CD4-positive, alpha-beta T cell treated with Interleukin-6 for 4 hours (primary cell): ENCODE measurements around the gene KATNAL1.

ENCODE experiments used
- DNase-seq: peaks from one replicate; pipeline ENCODE4 v3.0.0-alpha.2; 2020; ENCODE audit warnings: mixed read lengths

The KATNAL1 gene

DNA sequence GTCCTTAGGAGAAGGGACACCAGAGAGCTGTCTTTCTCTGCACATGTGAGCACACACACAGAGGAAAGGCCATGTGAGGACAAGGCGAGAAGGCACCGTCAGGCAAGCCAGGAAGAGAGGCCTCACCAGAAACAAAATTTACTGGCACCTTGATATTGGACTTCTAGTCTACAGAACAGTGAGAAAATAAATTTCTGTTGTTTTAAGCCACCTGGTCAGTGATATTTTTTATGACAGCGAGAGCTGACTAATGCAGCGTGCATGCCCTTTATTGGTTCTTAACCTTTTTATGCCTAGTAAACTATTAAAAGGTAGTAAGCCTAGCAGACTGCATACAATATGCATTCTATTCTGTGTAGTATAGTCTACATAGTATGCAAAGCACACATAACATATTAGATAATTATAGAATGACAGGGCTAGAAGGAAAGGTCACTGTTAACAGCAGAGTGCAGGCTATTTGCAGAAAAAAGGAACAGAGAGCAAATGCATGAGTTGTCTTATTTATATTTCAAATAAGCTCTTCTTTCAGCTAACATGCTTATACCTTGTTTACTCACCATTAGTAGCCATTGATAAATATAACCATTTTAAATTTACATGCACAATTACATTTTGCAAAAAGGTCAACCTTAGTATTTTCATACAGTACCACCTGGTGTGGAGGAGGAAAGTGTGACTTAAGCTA lies 25.2 kb upstream of the KATNAL1 start:
- DNase-seq: no peak

DNA sequence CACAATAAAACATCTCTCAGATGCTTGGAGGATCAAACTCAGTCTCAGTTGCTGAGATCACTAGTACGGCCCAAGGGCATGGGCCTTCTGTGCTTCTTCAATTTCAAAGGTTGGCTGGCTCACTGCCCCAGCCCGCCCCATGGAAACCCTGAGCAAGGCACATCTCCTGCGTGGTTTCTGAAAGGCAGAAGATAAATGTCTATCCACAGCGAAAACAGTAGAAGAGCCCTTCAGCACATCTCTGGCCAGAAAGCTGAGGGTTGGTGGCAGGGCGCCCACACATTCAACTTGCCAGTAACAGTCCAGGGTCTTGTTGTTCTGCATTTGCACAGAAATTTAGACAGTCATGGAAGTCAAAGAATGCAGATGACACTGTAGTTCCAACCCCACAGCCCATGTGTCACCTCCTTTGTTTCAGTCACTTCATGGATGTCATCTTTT lies 24.0 kb upstream of the KATNAL1 start:
- DNase-seq: no peak

DNA sequence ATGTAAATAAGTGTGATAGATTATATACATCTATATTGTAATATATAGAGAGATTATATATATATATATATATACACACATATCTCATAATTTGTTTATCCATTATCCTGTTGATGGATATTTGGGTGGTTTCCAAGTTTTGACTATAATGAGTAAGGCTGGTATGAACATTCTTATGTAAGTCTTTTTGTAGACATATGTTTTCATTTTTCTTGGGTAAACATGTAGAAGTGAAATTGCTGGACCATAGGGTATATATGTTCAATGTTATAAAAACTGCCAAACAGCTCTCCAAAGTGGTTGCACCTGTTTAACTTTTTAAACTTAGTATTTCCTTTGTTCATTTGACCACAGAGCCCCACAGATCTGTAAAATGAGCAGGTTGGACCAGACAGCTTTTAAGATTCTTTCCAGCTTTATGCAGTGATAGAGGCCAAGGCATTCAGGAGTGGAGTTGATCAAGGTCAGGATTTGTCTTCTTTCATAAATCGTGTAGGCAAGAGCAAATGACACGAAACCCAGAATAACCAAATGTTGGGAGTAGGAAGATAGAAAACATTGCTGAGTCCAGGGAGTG lies 21.7 kb upstream of the KATNAL1 start:
- no peak for DNase-seq

DNA sequence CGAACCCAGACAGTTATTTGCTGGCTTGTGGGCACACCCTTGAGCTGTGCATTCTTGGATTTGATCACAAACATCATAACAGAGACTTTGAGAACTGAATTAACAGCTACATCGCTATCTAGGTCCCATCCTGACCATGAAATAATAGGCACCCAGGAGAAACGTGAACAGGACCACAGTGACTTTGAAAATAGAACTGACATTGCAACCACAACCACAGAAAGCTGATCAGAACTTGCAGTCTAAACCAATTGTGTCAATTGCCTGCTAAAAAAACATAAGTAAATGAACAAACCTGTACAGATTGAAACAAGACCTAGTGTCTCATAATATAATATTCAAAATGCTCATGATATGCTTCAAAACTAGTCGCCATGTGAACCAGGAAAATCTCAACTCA lies 18.3 kb upstream of the KATNAL1 start:
- no peak for DNase-seq

DNA sequence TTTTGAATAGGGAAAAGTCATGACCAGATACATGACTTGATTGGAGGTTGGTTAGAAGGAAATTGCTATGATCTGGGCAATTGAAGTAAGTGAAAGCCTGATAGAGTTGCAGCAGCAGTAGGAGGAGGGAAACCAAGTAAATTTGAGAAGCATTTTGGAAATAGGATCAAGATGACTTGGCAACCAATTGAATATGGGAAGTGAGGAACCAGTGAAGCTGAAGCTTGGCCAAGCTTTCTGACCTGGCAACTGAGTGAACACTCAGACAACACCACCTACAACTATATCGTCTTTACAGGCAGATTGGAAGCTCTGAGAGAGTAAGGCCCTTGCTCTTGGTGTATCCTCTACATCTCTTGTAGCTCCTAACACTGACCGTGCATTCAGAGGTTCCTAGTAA lies 16.2 kb upstream of the KATNAL1 start:
- DNase-seq: no peak

DNA sequence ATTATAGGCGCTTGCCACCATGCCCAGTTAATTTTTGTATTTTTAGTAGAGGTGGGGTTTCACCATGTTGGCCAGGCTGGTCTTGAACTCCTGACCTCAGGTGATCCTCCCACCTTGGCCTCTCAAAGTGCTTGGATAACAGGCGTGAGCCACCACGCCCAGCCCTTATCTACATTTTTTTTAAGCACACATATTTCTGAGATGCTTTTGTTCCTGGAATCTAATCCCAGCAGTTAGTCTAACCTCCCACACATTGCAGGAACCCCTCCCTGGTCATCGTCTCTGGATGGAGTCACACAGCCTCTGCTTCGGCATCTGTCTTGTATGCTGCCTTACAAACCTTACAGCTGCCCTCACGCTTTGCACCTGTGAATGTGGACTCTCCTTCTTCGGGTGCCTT lies 15.1 kb upstream of the KATNAL1 start:
- no peak for DNase-seq

DNA sequence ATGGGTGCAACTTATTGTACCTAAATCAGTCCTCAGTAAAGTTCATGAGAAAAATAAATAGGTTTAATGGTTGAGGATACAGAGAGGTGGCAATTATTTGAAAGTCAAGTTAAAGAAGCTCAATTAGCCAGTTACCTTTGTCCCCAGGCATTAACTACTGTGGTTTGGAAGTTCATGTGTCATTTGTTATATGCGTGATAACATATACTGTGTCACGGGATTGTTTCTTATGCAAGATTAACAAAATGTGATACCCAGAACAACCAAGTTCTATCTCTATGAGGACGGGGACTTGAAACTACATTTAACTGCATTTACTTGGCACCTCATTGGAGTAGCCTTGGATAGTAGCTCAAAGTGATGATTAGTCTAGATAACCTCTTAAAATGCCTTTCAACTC lies 13.9 kb upstream of the KATNAL1 start:
- DNase-seq: no peak

DNA sequence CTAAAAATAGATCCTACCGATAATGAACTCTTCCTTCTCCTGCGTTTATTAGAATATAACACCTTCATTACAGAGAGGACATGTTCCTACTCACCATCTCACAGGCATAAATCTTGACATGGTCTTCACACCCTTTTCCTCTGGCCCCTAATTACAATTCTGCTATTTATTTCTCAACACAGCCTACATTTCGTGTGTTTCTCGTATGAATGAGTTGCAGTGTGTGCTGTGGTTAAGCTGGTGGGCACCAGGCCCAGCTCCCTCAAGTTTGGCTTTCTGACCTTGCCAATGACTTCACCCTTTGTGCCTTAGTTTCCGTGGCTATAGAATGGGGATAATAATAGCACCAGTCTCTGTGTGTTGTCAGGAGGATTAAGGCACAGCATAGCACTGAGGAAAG lies 12.3 kb upstream of the KATNAL1 start:
- no peak for DNase-seq

DNA sequence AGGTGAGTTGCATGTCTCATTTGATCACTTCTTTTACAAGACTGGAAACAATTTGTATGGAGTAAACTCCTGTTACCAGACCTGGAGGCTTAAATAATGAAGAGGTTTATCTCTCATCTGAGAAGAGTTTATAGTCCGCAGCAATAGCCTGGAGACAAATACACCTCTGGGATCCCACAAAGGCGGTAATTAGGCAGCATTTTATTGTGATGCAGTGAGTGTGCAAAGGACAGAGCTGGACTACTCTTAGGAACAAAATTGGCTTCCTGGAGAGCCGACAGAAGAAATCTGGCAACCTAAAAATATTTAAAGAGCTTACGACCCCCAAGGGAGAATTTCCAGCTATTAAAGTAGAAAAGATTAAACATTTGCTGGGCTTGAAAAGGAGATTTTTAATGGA lies 11.8 kb upstream of the KATNAL1 start:
- no peak for DNase-seq

DNA sequence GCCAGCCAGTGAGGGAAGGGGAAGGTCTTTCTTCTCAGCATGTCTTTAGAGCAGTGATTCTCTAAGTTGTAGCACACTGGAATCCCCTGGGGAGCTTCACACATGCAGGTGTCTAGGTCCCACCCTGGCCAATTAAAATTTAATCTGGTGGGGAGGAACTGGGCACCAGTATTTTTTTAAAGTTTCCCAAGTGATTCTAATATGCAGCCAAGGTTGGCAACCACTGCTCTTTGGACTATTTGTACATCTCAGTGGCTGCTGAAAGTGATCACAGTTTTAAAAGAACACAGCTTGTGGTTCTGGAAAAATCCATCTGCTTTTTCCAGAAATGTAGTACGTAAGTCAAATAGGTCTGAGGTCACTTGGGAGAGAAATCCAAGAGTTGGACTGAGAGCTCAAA lies 10.7 kb upstream of the KATNAL1 start:
- DNase-seq: no peak

DNA sequence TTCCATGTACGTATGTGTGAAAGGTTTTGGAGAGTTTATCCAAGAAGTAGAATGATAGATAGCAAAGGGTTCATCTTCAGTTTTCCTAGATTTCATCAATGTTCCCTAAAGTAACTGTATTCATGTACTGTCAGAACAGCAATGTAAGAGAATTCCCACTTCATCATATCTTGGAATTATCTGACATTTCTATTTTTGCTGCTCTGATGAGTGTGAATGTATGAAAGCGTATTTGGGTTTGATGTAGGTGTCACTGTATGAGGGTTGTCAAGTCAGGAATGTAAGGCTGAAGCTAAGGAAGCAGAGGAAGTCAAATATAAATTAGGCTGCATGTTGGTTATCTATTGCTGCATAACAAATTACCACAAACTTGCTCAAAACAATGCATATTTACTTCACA lies 7.2 kb upstream of the KATNAL1 start:
- no peak for DNase-seq

DNA sequence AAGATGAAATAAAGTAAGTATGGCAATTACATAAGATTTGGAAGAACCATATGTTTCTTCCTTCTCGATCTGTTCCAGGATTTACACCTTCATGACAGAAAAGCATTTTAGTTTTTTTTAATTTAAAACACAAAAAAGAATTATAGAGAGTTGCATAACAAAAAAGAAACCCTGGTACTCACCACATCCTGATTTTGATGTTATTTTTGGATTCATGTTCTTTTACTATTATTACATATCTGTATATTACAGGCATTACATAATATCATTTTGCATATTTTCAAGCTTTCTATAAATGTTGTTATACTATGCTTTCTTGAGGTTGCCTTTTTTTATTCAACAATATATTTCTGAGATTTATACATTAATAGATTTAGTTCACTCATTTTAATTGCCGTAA lies 6.7 kb upstream of the KATNAL1 start:
- DNase-seq: no peak

DNA sequence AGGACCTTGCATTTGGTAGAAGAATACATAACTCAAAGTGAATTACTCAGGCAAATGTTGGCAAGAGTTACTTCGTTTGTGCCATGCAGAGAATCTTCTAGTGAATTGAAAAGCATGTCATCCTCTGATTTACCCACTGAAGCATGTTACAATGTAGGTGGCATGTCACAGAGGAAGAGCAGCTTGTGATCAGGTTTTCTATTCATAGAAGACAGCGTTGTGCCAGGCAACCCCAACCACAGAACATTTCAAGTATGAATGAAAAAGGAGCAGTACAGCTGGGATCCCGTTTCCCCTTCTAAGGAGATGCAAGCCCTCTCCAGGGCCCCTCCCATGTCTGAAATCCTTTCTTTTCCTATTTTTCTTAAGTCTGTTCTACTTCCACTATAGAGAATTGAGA lies 6.0 kb upstream of the KATNAL1 start:
- no peak for DNase-seq

DNA sequence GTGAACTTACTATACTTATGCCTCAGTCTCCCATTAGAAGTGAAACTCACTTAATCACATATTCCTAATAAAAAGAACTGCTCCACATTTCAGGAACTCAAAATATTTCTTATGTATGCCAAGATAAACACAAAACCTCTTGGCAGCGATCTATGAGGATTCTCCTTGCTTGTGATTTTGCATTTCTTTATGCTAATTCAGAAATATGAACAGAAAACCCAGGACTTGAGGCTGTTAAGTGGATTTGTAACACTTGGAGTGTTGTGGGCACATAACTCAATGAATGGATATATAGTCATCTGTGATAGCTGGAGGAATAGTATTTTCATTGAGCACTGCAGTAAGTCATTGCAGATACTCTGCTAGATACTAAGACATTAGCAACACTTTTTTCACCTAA lies 5.6 kb upstream of the KATNAL1 start:
- DNase-seq: no peak

DNA sequence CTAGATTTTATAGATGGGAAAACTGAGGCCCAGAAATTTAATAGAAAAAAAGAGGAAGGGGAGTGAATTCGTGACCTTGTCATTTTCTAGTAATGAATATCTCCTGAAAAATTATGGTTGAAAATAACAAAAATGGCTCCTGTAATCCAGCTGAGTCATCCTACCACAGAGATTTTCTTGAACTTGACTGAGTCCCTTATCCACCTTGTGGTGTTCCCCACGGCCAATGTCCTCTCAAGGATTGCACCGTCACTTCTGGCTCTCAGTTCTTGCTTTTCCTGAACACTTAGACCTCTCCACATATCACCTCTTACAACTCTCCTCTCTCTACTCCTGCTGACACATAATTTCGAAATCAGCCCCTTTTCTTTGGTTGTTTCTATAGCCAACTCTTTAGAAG lies 1.2 kb upstream of the KATNAL1 start:
- DNase-seq: no peak

DNA sequence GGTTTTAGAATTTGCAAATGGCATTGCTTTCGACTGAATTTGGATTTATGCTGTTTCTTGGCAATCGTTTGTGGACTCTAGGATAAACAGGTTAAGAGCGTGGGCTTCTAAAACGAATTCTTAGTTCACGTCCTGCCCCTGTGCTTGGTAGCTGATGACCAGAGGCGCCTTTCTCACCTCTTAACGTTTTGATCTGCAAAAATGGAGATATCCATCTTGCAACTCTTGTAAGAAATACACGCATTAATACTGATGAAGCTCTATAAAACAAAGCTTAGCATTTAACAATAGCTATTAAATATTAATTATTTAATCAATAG lies 580 bp upstream of the KATNAL1 start:
- DNase-seq: no peak

DNA sequence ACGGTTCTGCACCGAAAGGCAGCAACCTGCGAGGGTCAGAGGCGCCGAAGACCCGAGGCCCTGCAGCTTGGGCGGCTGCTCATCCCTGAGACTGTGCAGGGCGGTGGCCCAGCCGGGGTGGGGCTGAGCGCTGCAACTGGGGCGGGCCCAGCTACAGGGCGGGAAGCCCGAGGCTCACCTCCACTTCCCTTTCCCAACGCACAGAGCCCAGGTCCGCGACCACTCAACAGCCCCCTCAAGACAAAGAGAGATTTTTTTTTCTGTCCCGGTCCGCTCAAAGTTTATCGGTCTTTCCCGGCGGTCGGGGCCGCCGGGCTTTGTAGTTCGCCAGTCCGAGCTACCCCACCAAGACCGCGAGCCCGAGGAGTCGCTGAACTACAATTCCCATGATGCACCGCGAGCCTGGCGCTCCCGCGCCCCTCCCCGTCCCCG lies 573 bp downstream of the KATNAL1 start:
- peak; percentile 93 for DNase-seq

DNA sequence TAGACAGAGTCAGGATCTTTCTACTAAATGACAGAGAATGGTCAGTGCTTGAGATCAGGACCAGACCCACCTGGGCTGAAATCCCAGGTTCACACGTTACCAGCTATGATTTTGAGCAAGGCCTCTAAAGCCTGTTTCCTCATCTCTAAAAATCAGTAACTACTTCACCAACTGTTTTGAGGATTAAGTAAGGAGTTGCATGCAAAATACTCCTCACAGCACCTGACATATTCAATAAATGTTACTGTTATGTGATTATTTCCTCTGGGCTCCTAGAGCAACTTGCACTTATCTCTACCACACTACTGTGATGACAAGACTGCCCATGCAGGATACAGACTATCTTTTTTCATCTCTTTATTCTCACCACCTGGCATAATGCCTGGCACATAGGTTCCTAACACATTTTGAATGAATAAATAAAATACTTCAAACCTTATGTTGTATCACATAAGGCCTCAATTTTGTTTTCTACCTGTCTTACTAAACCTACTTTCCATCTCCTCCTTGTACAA lies 1.8 kb downstream of the KATNAL1 start:
- no peak for DNase-seq

DNA sequence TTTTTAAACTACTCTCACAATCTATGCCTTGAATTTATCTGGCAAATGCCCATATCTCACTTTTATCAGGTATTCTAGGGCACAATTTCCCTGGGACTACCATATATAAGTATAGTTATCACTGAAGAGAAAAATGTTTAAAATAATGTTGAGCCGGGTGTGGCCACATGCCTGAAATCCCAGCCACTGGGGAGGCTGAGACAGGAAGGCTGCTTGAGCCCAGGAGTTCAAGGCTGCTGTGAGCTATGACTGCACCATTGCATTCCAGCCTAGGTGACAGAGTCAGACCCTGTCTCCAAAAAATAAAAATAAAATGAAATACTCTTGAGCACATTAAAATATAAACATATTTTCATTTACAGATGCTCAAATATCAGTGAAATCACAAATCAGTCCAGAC lies 4.1 kb downstream of the KATNAL1 start:
- no peak for DNase-seq

DNA sequence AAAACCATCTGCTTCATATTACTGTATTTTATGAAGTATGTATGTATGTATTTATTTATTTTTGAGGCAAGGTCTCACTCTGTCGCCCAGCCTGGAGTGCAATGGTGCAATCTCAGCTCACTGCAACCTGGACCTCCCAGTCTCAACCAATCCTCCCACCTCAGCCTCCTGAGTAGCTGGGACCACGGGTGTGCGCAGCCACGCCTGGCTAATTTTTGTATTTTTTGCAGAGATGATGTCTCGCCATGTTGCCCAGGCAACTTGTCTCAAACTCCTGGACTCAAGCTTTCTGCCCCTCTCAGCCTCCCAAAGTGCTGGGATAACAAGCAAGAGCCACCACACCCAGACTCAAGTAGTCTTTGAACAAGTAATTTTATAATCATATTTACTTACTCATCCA lies 5.5 kb downstream of the KATNAL1 start:
- DNase-seq: no peak

DNA sequence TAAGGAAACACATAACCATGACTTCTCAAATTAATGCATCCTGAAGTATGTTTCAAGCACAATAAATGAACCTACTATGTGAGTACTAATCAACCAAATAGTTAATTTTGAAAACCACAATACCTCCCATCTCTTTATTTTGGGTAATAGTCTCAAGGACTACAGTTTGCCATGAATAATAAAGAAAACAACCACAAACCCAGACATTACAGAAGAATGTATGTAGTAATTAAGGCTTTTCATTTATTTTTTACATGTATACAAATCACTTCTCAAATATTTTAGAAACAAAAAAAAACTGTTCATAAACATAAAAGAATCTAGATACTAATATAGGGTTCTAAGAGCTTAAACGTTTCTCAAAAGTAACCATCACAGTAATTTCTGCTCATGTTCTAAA lies 6.8 kb downstream of the KATNAL1 start:
- DNase-seq: no peak

DNA sequence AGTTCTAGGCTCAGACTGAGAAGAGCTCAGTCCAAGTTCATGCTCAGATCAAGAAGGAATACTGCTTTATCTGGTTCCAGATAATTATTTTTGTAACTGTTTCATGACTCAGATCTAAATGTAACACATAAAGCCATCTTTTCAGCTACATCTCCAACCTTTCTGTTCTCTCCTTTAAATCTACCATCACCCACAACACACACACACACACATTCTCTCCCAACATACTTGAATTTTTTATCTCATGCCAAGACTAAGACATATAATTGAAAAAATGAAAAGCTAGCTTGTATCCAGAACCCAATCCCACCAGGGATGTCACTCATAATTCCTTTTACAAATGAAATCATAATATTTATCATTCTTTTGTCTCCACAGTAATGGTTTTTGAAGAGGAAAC lies 7.6 kb downstream of the KATNAL1 start:
- DNase-seq: no peak

DNA sequence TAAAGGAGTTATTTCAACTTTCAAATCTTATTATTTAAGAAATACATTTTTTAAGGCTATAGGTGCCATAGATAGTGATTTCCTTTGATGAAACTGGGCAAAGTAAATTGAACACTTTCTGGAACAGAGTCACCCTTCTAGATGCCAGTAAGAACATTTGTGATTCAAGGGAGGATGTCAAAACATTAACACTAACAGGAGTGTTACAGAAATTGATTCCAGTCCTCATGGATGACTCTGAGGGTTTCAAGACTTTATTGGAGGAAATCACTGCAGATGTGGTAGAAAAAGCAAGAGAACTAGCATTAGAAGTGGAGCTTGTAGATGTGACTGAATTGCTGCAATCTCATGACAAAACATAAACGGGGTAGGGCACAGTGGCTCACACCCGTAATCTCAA lies 12.2 kb downstream of the KATNAL1 start:
- DNase-seq: no peak

DNA sequence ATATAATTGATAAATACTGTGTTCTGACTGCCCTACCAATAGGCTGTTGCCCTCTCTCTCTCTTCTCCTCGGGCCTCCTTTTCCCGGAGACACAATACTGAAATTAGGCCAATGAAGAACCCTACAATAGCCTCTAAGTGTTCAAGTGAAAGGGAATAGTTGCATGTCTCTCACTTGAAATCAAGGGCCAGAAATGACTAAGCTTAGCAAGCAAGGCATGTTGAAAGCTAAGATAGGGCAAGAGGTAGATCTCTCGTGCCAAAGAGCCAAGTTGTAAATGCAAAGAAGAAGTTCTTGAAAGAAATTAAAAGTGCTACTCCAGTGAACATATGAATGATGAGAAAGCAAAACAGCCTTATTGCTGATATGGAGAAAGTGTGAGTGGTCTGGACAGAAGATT lies 13.3 kb downstream of the KATNAL1 start:
- DNase-seq: no peak

DNA sequence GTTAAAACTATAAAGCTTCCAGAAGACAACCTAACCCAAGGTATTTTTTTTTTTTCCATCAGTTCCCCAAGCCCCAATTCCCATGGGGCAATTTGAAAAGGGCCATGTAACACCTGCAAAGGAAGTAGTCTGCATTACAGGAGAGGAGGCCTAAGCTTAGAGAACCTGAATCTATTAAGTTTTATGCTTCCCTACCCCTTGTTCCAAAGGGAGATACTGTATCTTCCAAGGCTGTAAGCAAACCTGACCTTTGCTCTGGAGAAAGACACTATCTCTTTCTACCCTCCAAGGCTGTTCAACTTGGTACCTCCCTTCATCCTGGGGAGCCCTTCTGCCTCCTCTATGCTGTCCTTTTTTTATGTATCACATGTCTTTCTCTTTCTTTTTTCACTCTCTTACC lies 15.0 kb downstream of the KATNAL1 start:
- DNase-seq: no peak
